Tibial artery (tissue), 4 donors: ENCODE results near the gene OTOG.

Source experiments
- DNase-seq, 2 donors: peaks; one replicate each; pipeline ENCODE4 v3.0.0-alpha.2; 2019
- H3K27ac ChIP-seq, 2 donors: fragments of 200-600 bp; sonication (generic) in 1 of 2; 1 replicate in 1 of 2; 2 replicates in 1 of 2; pipeline ENCODE4 v1.5.1; 2018 to 2019; ENCODE audit warnings: mild to moderate bottlenecking in 1 of 2
- H3K27me3 ChIP-seq, 2 donors: fragments of 200-600 bp; sonication (generic) in 1 of 2; one replicate each; pipeline versions ENCODE4 v1.5.1 to v1.6.0; 2016 to 2019
- H3K36me3 ChIP-seq, 3 donors: fragments of 200-600 bp; sonication (generic) in 2 of 3; one replicate each; pipeline ENCODE4 v1.5.1; 2016 to 2019; ENCODE audit warnings: mild to moderate bottlenecking in 2 of 3
- H3K4me1 ChIP-seq, 4 donors: fragments of 200-600 bp; sonication (generic) in 2 of 4; 1 replicate in 3 of 4; 2 replicates in 1 of 4; pipeline ENCODE4 v1.5.1; 2016 to 2019
- H3K4me3 ChIP-seq, 2 donors: fragments of 200-600 bp; sonication (generic) in 1 of 2; 1 replicate in 1 of 2; 2 replicates in 1 of 2; pipeline ENCODE4 v1.5.1; 2018 to 2019; ENCODE audit warnings: mild to moderate bottlenecking in 2 of 2
- H3K9me3 ChIP-seq, 3 donors: fragments of 200-600 bp; sonication (generic) in 1 of 3; one replicate each; pipeline ENCODE4 v1.5.1; 2016 to 2019
- CTCF ChIP-seq, 2 experiments: fragments of 200-600 bp in 1 of 2; fragments of 450-650 bp in 1 of 2; IDR thresholded peaks; one replicate each; pipeline ENCODE4 v1.5.1; 2017 to 2019; ENCODE audit warnings: antibody characterized with exemption in 2 of 2, mild to moderate bottlenecking in 1 of 2, moderate library complexity in 1 of 2
- intact Hi-C: fragments of 100-400 bp; cut with DNase I; formaldehyde crosslinking; loops from one replicate; pipeline ENCODE4 v1.15.0; 2023; ENCODE audit warnings: low total_unique reads

OTOG gene

DNA sequence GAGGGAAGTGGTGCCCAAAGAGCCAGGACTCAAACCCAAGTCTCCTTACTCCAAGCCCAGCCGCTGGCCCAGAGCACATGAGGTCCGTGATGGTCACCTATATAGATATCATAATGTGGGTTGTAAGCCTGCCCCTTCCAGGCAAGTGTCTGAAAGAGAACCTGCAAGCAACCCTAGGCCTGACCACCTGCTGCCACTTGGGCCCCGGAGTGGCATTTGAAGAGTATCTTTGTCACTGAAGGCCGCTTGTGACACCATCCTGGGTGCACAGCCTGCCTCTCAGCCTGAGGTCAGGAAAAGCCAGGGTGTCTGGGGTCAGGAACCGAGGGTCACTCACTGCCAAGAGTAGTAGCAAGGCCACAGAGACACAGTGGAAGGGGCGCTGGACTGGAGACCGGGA lies 32.4 kb downstream of the OTOG start:
- Histone ChIP-seq H3K36me3 (no peaks in the 10 kb centered on the region), H3K9me3 (no peaks in the 10 kb centered on the region), H3K4me1 (no peaks in the 10 kb centered on the region), H3K4me3 (no peak overlapping the region), H3K27ac (no peak overlapping the region), H3K27me3 (peaks cover 0 to 5% of the 10 kb centered on the region in 2 donors)
- no peak for TF ChIP-seq CTCF (IDR thresholded peaks at IDR 0.05)
- intact Hi-C loops, result no loop called here
- DNase-seq, result no peak

- DNase-seq, result no peak
- H3K9me3 ChIP-seq, result no peaks in the 10 kb centered on the region
- intact Hi-C loops, result no loop called here
These were observed 33.2 kb downstream of the OTOG start for GRCh38 chr11:17580271-17580670.

GRCh38 chr11:17581036-17581731 lies 34.1 kb downstream of the OTOG start:
- Histone ChIP-seq H3K9me3 (no peaks in the 10 kb centered on the region), H3K27ac (no peak overlapping the region), H3K4me1 (no peaks in the 10 kb centered on the region), H3K4me3 (no peak overlapping the region), H3K27me3 (no peaks in the 10 kb centered on the region), H3K36me3 (no peaks in the 10 kb centered on the region)
- intact Hi-C loops, result no loop called here
- DNase-seq, result no peak
- no peak for TF ChIP-seq CTCF (IDR thresholded peaks at IDR 0.05)

More at GRCh38 chr11:17580271-17580670, 33.2 kb downstream of the OTOG start:
- Histone ChIP-seq H3K36me3 (no peaks in the 10 kb centered on the region), H3K4me3 (no peak overlapping the region), H3K4me1 (no peaks in the 10 kb centered on the region), H3K27ac (no peak overlapping the region), H3K27me3 (no peaks in the 10 kb centered on the region)
- TF ChIP-seq CTCF (IDR thresholded peaks at IDR 0.05), result no peak

- Histone ChIP-seq H3K9me3 (no peaks in the 10 kb centered on the region), H3K27me3 (no peaks in the 10 kb centered on the region), H3K36me3 (no peaks in the 10 kb centered on the region), H3K4me1 (no peaks in the 10 kb centered on the region), H3K4me3 (no peak overlapping the region), H3K27ac (no peak overlapping the region)
- no peak for TF ChIP-seq CTCF (IDR thresholded peaks at IDR 0.05)
- DNase-seq, result no peak
- intact Hi-C loops, result no loop called here
These were observed 34.6 kb downstream of the OTOG start for GRCh38 chr11:17581732-17582053.

GRCh38 chr11:17585911-17586695 lies 39.0 kb downstream of the OTOG start:
- no peak for DNase-seq

More at GRCh38 chr11:17585911-17586695, 39.0 kb downstream of the OTOG start:
- Histone ChIP-seq H3K4me1 (no peaks in the 10 kb centered on the region), H3K9me3 (no peaks in the 10 kb centered on the region), H3K4me3 (no peak overlapping the region), H3K27ac (no peak overlapping the region), H3K27me3 (peaks cover 0 to 3% of the 10 kb centered on the region in 2 donors), H3K36me3 (no peaks in the 10 kb centered on the region)
- TF ChIP-seq CTCF (IDR thresholded peaks at IDR 0.05), result no peak
- intact Hi-C loops, result no loop called here
